GM18861 (cell line): Measurements from ENCODE around the gene SKOR1.
A peak's percentile ranks its signal among the peaks of the same experiment; 100 is the strongest.

Experiments used
- ATAC-seq: cut with Tn5 transposase; IDR thresholded peaks from one replicate; pipeline ENCODE4 v1.9.1; 2021; ENCODE audit not compliant: unreplicated experiment

SKOR1 gene

GRCh38 chr15:67824976-67825880, at the start of gene SKOR1:
TSS of gene SKOR1 (plus strand) at chr15:67825509. CDS start at chr15:67825603, 94 bp downstream.
- no peak for ATAC-seq

GRCh38 chr15:67775998-67776397, 49.3 kb upstream of the SKOR1 start:
- no peak for ATAC-seq

DNA sequence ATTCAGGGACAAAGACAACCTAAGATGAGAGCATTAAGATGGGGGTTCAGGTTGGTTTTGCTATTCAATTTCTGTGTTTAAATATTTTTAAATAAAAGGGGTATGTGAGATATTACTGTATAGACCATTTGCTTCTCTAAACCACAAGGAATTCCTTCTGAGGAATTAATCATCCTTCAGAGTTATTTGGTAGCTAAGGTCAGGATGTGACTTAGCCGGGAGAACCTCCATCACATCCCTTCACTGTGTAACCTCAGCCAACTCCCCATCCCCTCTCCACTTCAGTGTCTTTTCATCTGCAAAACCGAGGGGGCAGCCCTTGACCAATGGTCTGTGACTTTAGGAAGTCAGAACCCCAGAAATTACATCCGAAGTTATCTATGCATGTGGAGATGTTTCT, 48.7 kb upstream of the SKOR1 start:
- ATAC-seq, result no peak

DNA sequence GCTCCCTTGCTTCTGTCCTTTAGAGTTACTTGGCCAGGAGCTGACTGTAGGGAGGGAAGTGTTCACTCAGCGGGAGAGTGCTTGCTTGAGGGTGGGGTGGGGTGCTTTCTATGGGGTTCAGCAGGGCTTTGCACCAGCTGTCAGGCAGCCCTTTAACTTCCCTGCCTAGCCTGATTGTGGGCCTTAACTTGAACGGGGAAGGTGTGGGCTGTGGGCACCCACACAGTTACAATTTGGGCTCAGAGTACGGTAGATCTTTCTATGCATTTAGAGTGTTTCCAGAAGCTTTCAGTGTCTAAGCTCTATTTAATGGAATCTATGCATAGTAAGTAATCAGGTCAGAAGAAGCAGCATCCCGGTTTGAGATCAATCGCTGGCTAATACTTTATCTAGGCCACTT, 48.2 kb upstream of the SKOR1 start:
- ATAC-seq, result no peak

DNA sequence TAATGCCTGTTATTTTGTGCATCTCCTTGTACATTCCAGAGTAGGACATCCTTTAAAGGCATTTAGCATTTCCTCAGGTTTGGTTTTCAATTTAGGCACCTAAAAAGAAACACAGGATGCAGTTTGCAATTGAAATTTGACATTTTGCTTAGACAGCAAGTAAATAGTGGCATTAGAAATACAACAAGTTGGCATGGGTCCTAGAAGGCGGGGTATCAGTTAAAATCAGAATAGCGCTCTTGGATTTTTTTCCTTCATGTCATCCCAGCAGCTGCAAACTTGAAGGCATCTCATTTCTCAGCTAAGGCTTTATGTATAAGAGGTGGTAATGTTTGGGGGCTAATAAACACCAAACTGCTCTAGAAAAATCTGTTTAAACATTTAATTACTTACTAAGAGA, 47.5 kb upstream of the SKOR1 start:
- ATAC-seq, result no peak

- no peak for ATAC-seq
These were observed 46.3 kb upstream of the SKOR1 start for GRCh38 chr15:67778968-67779548.

DNA sequence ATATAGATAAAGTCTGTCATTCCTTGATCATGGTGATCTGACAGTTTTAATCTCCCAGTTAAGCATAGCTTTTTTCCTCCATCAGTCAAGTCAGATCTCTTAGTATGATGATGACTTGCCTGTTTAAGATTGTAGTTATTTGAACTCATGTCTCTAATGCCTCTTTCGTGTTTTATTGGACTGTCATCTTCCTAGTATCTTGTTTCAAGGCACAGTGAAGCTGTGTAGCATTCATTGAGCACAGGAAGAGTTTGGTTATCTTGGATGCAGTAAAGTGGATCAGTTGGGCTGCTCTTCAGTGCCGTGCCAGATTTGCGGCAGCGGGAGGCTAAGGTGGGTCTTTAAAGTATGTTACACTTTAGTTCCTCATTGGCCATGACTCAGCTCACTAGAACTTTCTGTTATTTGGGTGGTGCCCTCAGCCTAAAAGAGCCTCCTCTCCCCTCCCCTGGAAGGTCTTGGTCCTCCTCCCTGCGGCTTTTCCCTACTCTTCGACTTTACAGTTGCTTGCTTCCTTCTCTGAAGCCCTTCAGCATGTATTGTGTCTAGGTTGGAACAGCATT, 45.7 kb upstream of the SKOR1 start:
- no peak for ATAC-seq

GRCh38 chr15:67781061-67781460, 44.2 kb upstream of the SKOR1 start:
- no peak for ATAC-seq

DNA sequence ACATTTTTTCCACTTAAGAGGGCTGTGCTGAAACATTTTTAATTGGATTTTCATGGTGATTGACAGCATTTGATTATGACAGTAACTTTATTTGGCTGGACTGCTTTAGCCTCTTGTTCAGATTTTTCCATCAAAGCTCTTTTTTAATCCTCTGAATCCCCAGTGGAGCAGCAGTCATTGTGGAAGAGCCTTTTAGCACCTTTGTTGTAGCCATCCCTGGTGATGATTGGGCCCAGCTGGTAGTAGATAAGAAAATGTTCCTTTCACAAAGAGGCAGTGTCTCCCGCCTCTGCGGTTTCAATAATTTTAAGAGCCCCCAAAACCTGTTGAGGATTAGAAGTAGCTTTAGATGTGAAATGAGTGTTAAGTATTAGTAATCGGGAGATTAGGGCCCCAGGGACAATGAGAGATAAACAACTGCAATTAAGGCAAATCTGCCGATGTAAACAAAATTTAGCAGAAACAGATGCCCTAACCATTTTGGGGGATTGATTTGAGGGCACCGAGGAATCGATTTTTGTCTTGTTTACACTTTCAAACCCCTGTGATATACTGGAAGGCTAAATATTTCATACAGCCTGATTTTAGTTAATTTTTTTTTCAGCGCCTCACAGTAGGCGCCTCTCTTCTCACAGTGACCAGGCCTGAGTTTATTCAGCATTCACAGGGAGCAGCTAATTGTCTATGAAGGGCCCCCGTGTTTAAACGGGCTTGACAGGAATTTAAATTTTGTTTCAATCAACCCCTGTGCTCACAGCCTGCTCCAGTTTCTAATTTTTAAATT, 43.2 kb upstream of the SKOR1 start:
- ATAC-seq, result no peak

- ATAC-seq, result no peak
These were observed 42.7 kb upstream of the SKOR1 start for GRCh38 chr15:67782691-67782991.

- peak; percentile 62 for ATAC-seq
These were observed 42.0 kb upstream of the SKOR1 start for GRCh38 chr15:67783303-67783702.

DNA sequence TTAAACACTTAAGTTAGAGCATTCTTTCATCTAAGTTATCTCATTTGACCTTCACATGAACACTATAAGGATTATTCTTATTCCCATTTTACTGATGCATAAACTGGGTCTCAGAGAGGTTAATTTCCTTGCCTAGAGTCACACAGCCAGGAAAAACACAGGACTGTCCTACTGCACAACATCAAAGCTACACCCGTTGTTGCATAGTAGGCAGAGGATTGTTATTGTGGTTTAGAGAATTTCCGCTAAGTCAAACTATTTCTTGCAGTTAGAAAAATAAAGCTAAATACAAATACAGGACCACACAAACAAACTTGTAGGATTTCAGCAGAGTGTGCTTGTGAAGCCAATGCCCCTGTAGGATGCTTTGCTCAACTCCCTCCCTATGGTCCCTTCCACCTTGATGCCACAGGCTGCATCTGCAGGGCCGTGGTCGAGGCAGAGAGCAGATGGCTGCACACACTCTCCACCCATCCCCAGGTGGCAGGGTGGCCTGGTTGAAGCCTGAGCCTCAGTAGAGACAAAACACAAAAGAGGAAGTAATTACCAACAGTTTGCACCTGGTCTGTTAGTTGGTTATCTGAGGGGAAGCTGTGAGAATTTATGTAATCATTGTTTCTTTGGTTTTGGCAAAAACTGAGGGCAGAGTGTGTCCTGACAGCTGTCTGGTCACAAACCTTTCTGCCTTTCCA, 41.1 kb upstream of the SKOR1 start:
- ATAC-seq, result peak; percentile 73

DNA sequence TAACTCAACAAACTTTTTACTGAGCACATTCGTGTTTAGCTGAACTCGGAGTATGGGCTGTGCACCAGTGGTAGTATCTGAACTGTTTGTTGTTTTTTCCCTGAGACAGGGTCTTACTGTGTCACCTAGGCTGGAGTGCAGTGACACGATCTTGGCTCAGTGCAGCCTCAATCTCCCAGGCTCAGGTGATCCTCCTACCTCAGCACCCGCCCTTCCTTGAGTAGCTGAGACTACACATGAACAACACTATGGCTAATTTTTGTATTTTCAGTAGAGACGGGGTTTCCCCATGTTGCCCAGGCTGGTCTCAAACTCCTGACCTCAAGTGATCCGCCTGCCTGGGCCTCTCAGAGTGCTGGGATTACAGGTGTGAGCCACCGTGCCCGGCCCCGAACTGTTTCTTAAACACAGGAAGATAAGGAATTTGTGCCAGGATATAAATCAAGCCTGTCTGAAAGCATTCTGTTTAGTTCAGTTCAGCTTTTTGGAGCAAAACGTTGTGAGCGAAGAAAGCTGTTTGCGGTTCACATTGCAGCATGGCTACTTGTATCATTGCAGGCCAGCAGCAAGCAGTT, 40.4 kb upstream of the SKOR1 start:
- no peak for ATAC-seq

DNA sequence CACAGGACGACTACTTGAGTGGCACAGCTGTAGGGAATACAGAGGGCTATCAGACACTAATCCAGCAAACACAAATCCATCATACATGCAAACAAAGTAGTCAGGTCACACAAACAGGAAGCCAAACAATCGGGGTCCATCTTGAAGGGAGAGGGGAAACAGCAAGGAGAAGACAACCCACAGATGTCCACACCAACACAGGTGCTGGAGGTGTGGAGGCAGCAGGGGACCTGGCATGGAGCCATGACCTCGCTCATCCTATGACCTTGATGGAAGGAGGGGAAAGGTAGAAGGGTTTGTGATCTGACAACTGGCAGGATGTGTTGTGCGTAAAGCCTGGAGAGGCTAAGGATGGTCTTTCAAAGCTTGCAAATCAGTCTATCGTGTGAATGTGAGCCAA, 39.9 kb upstream of the SKOR1 start:
- ATAC-seq, result no peak

DNA sequence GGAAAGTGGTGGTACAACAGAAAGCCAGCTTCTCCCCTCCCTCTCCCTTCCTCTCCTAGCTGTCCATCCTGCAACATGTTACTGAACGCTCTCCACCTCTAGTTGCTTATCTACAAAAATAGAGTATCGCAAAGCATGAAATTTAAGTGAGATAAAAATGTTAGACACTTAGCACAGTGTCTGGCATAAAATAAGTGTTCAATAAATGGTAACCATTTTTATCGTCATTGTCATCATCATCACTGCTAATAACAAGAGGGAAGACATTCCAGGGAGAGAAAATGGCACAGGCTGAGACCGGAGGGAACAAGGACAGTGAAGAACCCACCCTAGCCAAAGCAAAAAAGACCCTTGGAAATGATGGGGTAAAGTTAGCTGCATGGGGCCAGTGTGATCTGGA, 38.7 kb upstream of the SKOR1 start:
- ATAC-seq, result no peak

GRCh38 chr15:67788986-67789385, 36.3 kb upstream of the SKOR1 start:
- no peak for ATAC-seq

GRCh38 chr15:67790610-67791319, 34.5 kb upstream of the SKOR1 start:
- no peak for ATAC-seq

DNA sequence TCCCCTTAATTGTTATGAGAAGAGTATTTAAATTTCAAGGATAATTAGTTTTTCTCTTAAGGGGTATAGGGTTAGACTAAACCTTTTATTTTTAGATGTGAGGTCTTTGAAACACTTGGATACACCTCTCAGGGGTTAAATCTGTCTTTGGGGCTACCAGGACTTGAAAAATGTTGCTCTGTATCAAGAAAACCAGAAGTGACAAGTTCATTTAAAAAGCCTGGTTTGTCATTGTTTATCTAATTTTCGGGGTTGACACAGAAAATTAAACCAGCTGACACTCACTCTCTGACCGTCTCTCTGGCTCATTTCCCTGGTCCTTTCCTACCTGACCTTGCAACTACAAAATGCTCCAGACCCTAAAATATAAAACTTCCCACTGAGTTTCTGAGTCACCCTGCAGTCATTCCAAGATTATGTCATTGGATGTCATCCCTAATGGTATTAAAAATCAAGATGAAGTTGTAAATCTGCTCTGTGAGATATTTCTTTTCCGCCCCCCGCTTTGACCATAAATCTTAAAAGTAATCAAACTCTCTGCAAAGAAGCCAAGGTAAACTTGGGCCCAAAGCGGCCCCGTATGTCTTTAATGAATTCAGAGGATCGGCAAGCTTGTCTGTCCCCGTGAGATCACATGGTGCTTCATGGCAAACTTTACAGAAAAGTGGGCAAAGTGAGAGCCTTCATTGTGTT, 32.9 kb upstream of the SKOR1 start:
- no peak for ATAC-seq

DNA sequence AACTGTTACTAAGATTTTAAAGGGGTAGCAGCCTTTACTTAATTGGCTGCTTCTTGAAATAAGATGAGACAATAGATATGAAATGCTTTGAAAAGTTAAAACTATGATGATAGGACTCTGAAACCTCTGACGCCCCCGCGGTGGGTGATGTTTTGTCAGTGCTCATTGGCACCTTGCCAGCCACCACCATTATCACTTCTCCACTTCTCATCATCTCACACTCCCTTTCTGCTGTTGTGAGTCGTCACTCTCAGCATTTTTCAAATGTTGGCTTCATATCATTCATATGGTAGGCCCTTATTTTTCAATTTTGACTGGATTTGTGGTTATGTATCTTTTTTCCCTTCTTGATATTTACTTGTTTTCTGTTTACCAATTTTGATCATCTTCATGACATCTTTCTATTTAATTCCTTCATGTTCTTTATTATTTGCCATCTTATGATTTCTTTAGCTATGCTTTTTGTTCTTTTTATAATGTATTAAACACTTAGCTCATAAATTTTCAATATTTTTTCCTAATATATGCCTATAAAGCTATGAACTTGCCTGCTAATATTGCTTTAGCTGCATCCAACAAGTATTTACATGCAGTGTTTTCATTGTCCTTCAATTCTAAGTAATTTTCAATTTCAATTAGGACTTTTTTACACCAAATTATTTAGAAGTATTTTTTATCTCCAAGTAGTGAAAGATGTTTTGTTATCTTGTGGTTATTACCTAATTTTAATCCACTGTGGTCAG, 30.3 kb upstream of the SKOR1 start:
- no peak for ATAC-seq
